WTC11 (cell line): ENCODE data around the gene ENPP6.

ENCODE experiments used
- CREB1 ChIP-seq: sonication (generic); formaldehyde crosslinking; IDR thresholded peaks from 2 replicates; pipeline ENCODE4 v1.8.0; 2023; ENCODE audit warnings: mild to moderate bottlenecking, missing genetic modification reagents
- E2F5 ChIP-seq: sonication (generic); formaldehyde crosslinking; IDR thresholded peaks from 2 replicates; pipeline ENCODE4 v1.8.1; 2022; ENCODE audit warnings: mild to moderate bottlenecking, moderate library complexity, missing genetic modification reagents
- MLX ChIP-seq: sonication (generic); formaldehyde crosslinking; IDR thresholded peaks from 2 replicates; pipeline ENCODE4 v1.8.1; 2023; ENCODE audit warnings: mild to moderate bottlenecking, missing genetic modification reagents, moderate library complexity
- TF ChIP-seq, protein P1 (sequence below): fragments of 200-600 bp; IDR thresholded peaks from 2 replicates; pipeline ENCODE4 v1.8.0; 2022; ENCODE audit warnings: antibody characterized with exemption

DNA sequence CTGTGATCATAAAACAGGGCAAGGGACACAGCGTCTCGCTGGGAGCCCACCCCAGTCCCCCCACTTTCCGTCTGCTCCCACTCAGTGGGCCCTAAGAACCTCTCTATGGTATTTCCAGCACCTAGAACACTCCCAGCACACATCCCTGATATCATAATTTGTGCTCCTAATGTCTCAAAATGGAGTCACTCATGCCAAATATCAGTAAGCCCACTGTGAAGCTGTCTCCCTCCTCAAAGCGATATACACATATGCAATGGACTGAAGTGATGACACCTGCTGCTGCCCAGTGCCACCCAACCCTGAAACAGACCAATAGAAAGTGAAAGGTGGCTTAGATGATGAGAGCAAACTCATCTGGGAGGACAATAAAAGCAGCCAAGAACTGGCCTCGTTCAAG is 17.9 kb downstream of the ENPP6 start:
- no peak for TF ChIP-seq MLX (CRISPR knock-in tag)
- no peak for TF ChIP-seq CREB1 (CRISPR knock-in tag)
- no peak for TF ChIP-seq E2F5 (CRISPR knock-in tag)
- TF ChIP-seq, protein P1, sequence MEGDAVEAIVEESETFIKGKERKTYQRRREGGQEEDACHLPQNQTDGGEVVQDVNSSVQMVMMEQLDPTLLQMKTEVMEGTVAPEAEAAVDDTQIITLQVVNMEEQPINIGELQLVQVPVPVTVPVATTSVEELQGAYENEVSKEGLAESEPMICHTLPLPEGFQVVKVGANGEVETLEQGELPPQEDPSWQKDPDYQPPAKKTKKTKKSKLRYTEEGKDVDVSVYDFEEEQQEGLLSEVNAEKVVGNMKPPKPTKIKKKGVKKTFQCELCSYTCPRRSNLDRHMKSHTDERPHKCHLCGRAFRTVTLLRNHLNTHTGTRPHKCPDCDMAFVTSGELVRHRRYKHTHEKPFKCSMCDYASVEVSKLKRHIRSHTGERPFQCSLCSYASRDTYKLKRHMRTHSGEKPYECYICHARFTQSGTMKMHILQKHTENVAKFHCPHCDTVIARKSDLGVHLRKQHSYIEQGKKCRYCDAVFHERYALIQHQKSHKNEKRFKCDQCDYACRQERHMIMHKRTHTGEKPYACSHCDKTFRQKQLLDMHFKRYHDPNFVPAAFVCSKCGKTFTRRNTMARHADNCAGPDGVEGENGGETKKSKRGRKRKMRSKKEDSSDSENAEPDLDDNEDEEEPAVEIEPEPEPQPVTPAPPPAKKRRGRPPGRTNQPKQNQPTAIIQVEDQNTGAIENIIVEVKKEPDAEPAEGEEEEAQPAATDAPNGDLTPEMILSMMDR: no peak
